HG03575 (cell line): ENCODE measurements around the gene SHB.
"Not testable (repeated sequence)": the region's sequence is repeated elsewhere in the genome, so short reads cannot be mapped to it uniquely, and the experiment has no call there.

Experiments used
- ATAC-seq: cut with Tn5 transposase; IDR thresholded peaks from one replicate; pipeline ENCODE4 v1.9.1; 2021; ENCODE audit not compliant: unreplicated experiment, insufficient number of reproducible peaks, low FRiP score; ENCODE audit errors: extremely low read depth

The SHB gene

GRCh38 chr9:37918665-37919170, 150.3 kb downstream of the SHB start:
- ATAC-seq: no peak

- ATAC-seq: no peak
These were observed 151.0 kb downstream of the SHB start for GRCh38 chr9:37917801-37918664.

GRCh38 chr9:37917313-37917731, 151.7 kb downstream of the SHB start:
- ATAC-seq: no peak

GRCh38 chr9:37916471-37917312, 152.3 kb downstream of the SHB start:
- ATAC-seq: no peak

- no peak for ATAC-seq
These were observed 153.0 kb downstream of the SHB start for GRCh38 chr9:37915911-37916470.

- ATAC-seq: no peak
These were observed 154.2 kb downstream of the SHB start for GRCh38 chr9:37914701-37915358.

GRCh38 chr9:37914154-37914551, 154.9 kb downstream of the SHB start:
- ATAC-seq: no peak

GRCh38 chr9:37913480-37914153, 155.4 kb downstream of the SHB start:
- no peak for ATAC-seq

GRCh38 chr9:37911271-37911681, 157.8 kb downstream of the SHB start:
- no peak for ATAC-seq

GRCh38 chr9:37910271-37910670, 158.8 kb downstream of the SHB start:
- no peak for ATAC-seq

GRCh38 chr9:37909836-37910235, 159.2 kb downstream of the SHB start:
- not testable (repeated sequence) for ATAC-seq

GRCh38 chr9:37909326-37909725, 159.7 kb downstream of the SHB start:
- ATAC-seq: no peak

GRCh38 chr9:37908698-37909186, 160.3 kb downstream of the SHB start:
- no peak for ATAC-seq

GRCh38 chr9:37908283-37908682, 160.7 kb downstream of the SHB start:
- ATAC-seq: no peak

GRCh38 chr9:37906312-37907239, 162.5 kb downstream of the SHB start:
- ATAC-seq: no peak

- ATAC-seq: no peak
These were observed 163.3 kb downstream of the SHB start for GRCh38 chr9:37905776-37906175.

GRCh38 chr9:37905131-37905505, 163.9 kb downstream of the SHB start:
- ATAC-seq: no peak
